Panc1 (cell line): ENCODE results near the gene HSPB8.

Source experiments
- CTCF ChIP-seq: fragments of 450-650 bp; IDR thresholded peaks from 2 replicates; pipeline ENCODE4 v1.5.1; 2017; ENCODE audit warnings: mild to moderate bottlenecking
- POLR2AphosphoS5 ChIP-seq: IDR thresholded peaks from 2 replicates; pipeline ENCODE4 v1.6.1; 2012; ENCODE audit warnings: mild to moderate bottlenecking, low read depth, low read length, moderate library complexity

- TF ChIP-seq CTCF (no peak), POLR2AphosphoS5 (no peak)
Observed at GRCh38 chr12:119175081-119175480, 3.6 kb upstream of the HSPB8 start.
